Body of pancreas (tissue), 4 donors: ENCODE data around the gene RELA.

ENCODE experiments used
- CTCF ChIP-seq, 7 experiments: fragments of 450-650 bp in 4 of 7; fragments of 200-600 bp in 3 of 7; sonication (generic) in 3 of 7; IDR thresholded peaks; one replicate each; pipeline ENCODE4 v1.5.1; 2016 to 2019; ENCODE audit warnings: antibody characterized with exemption in 7 of 7
- POLR2A ChIP-seq, 3 donors: fragments of 450-650 bp; IDR thresholded peaks; one replicate each; pipeline ENCODE4 v1.6.1; 2016; ENCODE audit warnings: antibody characterized with exemption in 3 of 3, mild to moderate bottlenecking in 2 of 3

GRCh38 chr11:65636108-65637031, 26.3 kb downstream of the RELA start:
- TF ChIP-seq CTCF (IDR thresholded peaks at IDR 0.05) (no peak), POLR2A (IDR thresholded peaks at IDR 0.05) (no peak)
